ENCODE data around the gene LAMC1.

DNA sequence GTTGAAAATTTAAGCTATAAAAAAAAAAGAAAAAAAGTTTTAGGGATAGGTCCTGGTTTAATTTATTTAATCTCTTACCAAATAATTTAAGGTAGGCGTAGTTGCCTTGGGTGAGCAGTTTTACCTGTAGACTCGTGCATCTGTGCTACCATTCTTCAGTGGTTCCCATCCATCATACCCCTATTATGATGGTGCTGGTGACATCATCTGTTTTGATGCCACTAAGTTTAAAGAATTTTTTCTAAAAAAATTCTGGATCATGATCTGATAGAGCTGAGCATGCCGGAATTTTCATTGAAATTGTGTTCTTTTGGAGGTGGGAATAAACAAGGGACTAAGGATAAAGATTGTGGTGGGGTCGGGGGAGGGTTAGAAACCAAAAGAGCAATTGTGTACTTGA lies 15.7 kb downstream of the LAMC1 start:
- TF ChIP-seq, protein P1, sequence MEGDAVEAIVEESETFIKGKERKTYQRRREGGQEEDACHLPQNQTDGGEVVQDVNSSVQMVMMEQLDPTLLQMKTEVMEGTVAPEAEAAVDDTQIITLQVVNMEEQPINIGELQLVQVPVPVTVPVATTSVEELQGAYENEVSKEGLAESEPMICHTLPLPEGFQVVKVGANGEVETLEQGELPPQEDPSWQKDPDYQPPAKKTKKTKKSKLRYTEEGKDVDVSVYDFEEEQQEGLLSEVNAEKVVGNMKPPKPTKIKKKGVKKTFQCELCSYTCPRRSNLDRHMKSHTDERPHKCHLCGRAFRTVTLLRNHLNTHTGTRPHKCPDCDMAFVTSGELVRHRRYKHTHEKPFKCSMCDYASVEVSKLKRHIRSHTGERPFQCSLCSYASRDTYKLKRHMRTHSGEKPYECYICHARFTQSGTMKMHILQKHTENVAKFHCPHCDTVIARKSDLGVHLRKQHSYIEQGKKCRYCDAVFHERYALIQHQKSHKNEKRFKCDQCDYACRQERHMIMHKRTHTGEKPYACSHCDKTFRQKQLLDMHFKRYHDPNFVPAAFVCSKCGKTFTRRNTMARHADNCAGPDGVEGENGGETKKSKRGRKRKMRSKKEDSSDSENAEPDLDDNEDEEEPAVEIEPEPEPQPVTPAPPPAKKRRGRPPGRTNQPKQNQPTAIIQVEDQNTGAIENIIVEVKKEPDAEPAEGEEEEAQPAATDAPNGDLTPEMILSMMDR (optimal IDR thresholded peaks at IDR 0.05 in 1 of 3, IDR thresholded peaks at IDR 0.05 in 1 of 3, conservative IDR thresholded peaks at IDR 0.05 in 1 of 3; ENCODE audit: extremely low read depth in 1 of 3, insufficient read depth in 2 of 3, low read length in 3 of 3) = no peak
- no peak for TF ChIP-seq EZH2 (IDR thresholded peaks at IDR 0.05; ENCODE audit: low read length)

Measured in keratinocyte (primary cell).